ENCODE measurements around the gene PRKCD.

Gene PRKCD

GRCh38 chr3:53232641-53233377, 71.8 kb downstream of the PRKCD start:
- no peak for DNase-seq (ENCODE audit: low read depth)

- DNase-seq (ENCODE audit: low read depth) = no peak
These were observed 73.3 kb downstream of the PRKCD start for GRCh38 chr3:53234130-53234840.

DNA sequence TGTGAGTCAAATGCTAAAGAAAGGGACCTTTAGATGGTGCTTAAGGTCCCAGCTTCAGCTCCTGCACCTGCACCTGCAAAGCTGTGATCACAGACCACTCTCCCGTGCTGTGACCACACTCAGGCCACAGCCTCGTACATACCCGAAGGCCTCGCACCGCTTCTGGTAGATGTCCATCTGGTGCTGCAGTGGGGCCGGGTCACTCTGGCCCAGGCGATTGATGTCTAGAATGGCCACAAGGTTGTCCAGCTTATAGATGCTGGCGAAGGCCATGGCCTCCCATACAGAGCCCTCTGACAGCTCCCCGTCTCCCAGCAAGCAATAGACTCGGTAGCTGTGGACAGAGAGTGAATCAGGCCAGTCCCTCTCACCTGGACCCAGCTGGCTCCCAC, 73.8 kb downstream of the PRKCD start:
- no peak for DNase-seq (ENCODE audit: low read depth)

GRCh38 chr3:53235545-53235944, 74.5 kb downstream of the PRKCD start:
- DNase-seq (ENCODE audit: low read depth) = no peak

DNA sequence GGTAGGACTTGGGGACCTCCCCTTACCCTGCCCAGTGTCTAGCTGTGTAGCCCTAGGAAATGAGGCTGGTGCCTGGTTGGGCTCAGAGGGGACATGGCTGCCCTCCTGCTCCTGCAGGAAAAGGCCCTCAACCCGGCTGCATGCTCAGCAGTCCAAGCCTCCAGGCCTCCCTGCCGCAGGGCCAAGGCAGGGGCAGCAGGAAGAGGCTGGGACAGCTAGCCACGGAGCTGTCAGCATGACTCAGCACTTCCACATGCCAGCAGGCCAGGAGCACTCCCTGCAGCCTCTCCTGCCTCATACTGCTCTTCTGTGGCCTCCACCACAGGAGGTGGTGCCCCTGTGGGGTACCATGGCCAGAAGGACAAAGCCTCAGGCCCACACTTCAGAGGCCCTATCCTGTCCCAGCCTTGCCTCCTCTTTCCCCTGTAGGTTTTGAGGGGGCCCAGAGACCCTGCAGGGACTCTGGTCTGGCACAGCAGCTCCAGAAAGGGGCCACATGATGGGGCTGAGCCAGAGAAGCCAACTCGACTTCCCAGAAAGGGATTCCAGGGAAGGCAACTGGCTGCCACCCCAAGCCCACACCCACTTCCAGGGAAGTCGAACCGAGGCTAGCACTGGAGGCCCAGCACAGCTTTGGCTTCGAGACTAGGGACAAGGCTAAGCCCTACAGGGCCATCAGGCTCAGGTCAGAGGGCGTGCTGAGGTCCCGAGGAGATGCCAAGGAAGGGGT, 75.3 kb downstream of the PRKCD start:
- DNase-seq (ENCODE audit: low read depth) = no peak

GRCh38 chr3:53238051-53238850, 77.2 kb downstream of the PRKCD start:
- DNase-seq (ENCODE audit: low read depth) = no peak

DNA sequence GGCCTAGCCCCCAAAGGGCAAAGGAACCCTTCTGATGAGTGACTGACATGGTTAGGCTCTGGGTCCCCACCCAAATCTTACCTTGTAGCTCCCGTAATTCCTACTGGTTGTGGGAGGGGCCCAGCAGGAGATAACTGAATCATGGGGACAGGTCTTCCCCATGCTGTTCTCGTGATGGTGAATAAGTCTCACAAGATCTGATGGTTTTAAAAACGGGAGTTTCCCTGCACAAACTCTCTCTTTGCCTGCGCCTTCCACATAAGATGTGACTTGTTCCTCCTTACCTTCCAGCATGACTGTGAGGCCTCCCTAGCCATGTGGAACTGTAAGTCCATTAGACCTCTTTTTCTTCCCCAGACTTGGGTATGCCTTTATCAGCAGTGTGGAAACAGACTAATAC, 77.9 kb downstream of the PRKCD start:
- DNase-seq (ENCODE audit: low read depth) = no peak

DNA sequence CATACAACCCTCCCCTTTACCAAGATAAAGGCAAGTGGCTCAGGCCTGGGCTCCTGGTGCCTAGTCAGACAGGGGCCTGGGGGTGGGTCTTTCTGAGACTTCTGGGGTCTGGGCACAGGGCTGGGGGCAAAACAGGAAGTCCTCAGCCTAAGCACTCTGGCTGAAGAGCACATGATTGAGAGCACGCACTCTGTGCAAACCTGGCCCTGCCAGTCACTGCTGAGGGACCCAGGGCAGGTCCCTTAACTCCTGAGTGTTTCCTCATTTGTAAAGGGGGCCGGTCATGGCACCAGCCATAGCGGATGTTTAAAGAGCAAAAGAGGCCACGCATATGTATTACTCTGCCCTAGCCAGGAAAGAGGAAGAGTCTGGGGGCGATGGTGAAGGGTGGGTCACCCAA, 78.8 kb downstream of the PRKCD start:
- DNase-seq (ENCODE audit: low read depth) = no peak

- no peak for DNase-seq (ENCODE audit: low read depth)
These were observed 80.3 kb downstream of the PRKCD start for GRCh38 chr3:53240989-53241972.

DNA sequence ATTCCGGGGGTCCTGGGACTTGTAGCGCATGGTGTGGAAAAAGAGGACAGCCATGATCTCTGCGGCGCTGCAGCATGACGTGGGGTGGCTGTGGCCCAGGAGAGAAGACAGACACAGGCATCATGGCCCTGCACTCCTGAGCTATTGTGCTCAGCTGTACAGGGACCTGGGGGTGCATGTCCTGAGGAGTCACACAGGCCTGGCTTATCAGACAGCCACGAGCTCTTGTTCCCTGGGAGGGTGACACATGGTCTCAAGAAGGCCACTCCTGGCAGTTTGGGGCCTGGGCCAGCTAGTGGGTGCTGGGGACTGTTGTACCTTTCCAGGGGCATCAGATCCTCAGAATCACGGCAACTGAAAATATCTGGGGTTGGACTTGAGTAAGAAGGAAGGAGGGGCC, 81.1 kb downstream of the PRKCD start:
- DNase-seq (ENCODE audit: low read depth) = no peak
